Smooth muscle cell (in vitro differentiated cells): ENCODE measurements around the gene B3GALNT1. TPM values are rescaled to one million over a fixed set of nuclear protein-coding genes. Genes with fewer than 3 reads are reported as not detected.

Experiments
- DNase-seq: peaks from one replicate; lab custom pipeline; 2025; ENCODE audit not compliant: unreplicated experiment; lab: John Stamatoyannopoulos, UW
- H2AFZ ChIP-seq: fragments of 200-600 bp; sonication (generic); 2 replicates; pipeline ENCODE4 v1.6.0; 2016; ENCODE audit warnings: antibody characterized with exemption, low read depth, mild to moderate bottlenecking
- H3F3A ChIP-seq: fragments of 200-600 bp; sonication (generic); 2 replicates; pipeline ENCODE4 v1.6.0; 2017; ENCODE audit warnings: antibody characterized with exemption, low read depth
- H3K27ac ChIP-seq: fragments of 200-600 bp; sonication (generic); 2 replicates; pipeline ENCODE4 v1.5.1; 2016; ENCODE audit warnings: low read depth, mild to moderate bottlenecking
- H3K27me3 ChIP-seq: fragments of 200-600 bp; sonication (generic); 2 replicates; pipeline ENCODE4 v1.6.1; 2016; ENCODE audit warnings: low read depth, mild to moderate bottlenecking
- H3K36me3 ChIP-seq: fragments of 200-600 bp; sonication (generic); 2 replicates; pipeline ENCODE4 v1.5.1; 2016; ENCODE audit warnings: low read depth
- H3K4me1 ChIP-seq: fragments of 200-600 bp; sonication (generic); 2 replicates; pipeline ENCODE4 v1.5.1; 2016; ENCODE audit warnings: low read depth
- H3K4me2 ChIP-seq: fragments of 200-600 bp; sonication (generic); 2 replicates; pipeline ENCODE4 v1.6.0; 2016; ENCODE audit warnings: mild to moderate bottlenecking
- H3K4me3 ChIP-seq: fragments of 200-600 bp; sonication (generic); 2 replicates; pipeline ENCODE4 v1.5.1; 2016; ENCODE audit warnings: mild to moderate bottlenecking
- H3K79me2 ChIP-seq: fragments of 200-600 bp; sonication (generic); 2 replicates; pipeline ENCODE4 v1.6.0; 2016; ENCODE audit warnings: low read depth, mild to moderate bottlenecking
- H3K9ac ChIP-seq: fragments of 200-600 bp; sonication (generic); 2 replicates; pipeline ENCODE4 v1.6.0; 2016; ENCODE audit warnings: low read depth
- H3K9me3 ChIP-seq: fragments of 200-600 bp; sonication (generic); replicated peaks from 2 replicates; pipeline ENCODE4 v1.5.1; 2016; ENCODE audit warnings: low read depth
- H4K20me1 ChIP-seq: fragments of 200-600 bp; sonication (generic); 2 replicates; pipeline ENCODE4 v1.6.0; 2016; ENCODE audit warnings: low read depth
- WGBS: methylation state at CpG from one replicate; pipeline ENCODE4 v1.1.7; 2016; ENCODE audit warnings: low lambda C conversion rate; 5-methylcytosine and 5-hydroxymethylcytosine counted together
- polyA plus RNA-seq: library from polyadenylated mRNA; unstranded; fragments of >200 nt; fragmentation: Nextera tagmentation; extraction: Ambion mirVana; gene quantifications from 2 replicates; pipeline ENCODE4 v1.2.1, GENCODE V29; 2016
- total RNA-seq: library from RNA; depleted of rRNA; stranded (reverse); fragments of >200 nt; gene quantifications from 2 replicates; pipeline ENCODE4 v1.2.3, GENCODE V29; 2014
- TF ChIP-seq, protein P1 (sequence below): fragments of 200-600 bp; sonication (generic); IDR thresholded peaks from 2 replicates; pipeline ENCODE4 v1.5.1; 2017; ENCODE audit warnings: borderline replicate concordance, mild to moderate bottlenecking, antibody characterized with exemption; ENCODE audit not compliant: insufficient read depth, poor library complexity, severe bottlenecking

The B3GALNT1 gene
- total and polyA plus RNA-seq, 2 experiments from 2014 or later = 4.1 to 10.2 TPM

DNA sequence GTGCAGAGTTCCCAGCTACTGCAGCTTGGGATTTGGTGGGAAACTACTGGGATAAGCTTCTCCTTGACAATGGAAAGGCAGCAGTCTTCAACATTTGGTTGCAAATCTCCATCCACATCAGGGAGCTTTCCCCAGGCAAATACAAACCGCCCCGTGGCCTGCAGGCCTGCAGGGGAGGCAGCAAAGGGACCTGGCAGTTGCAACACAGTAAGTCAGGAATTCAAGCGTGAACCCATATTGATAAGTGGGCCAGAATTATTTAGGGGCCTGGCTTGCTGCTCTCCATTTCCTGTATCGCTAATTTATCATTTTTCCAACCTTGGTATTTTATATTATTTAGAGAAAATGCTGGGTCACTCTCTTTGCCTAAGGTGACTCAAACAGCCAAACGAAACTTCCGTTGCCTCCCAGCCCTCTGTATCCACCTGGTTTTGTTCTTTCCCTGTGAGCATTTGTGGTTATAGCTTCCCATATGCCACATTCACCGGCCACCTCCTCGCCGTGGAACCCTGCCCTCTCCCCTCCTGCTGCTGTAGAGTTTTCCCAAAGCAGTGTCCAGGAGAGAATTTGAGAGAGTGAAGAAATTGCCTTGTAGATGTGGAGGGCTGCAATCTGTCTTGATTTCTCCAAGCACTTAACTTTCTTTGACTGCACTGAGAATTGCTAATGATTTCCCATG, 34.8 kb downstream of the B3GALNT1 start:
- no peak overlapping the region for H2AFZ ChIP-seq
- no peak for DNase-seq
- H4K20me1 ChIP-seq = no peaks in the 10 kb centered on the region
- TF ChIP-seq, protein P1, sequence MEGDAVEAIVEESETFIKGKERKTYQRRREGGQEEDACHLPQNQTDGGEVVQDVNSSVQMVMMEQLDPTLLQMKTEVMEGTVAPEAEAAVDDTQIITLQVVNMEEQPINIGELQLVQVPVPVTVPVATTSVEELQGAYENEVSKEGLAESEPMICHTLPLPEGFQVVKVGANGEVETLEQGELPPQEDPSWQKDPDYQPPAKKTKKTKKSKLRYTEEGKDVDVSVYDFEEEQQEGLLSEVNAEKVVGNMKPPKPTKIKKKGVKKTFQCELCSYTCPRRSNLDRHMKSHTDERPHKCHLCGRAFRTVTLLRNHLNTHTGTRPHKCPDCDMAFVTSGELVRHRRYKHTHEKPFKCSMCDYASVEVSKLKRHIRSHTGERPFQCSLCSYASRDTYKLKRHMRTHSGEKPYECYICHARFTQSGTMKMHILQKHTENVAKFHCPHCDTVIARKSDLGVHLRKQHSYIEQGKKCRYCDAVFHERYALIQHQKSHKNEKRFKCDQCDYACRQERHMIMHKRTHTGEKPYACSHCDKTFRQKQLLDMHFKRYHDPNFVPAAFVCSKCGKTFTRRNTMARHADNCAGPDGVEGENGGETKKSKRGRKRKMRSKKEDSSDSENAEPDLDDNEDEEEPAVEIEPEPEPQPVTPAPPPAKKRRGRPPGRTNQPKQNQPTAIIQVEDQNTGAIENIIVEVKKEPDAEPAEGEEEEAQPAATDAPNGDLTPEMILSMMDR = no peak
- no peaks in the 10 kb centered on the region for H3K9me3 ChIP-seq
- H3K4me3 ChIP-seq = no peak overlapping the region
- no peaks in the 10 kb centered on the region for H3F3A ChIP-seq
- no peak overlapping the region for H3K4me2 ChIP-seq
- H3K36me3 ChIP-seq = no peaks in the 10 kb centered on the region
- no peaks in the 10 kb centered on the region for H3K27me3 ChIP-seq
- H3K9ac ChIP-seq = no peak overlapping the region
- H3K79me2 ChIP-seq = no peaks in the 10 kb centered on the region
- H3K4me1 ChIP-seq = no peaks in the 10 kb centered on the region
- 94% methylated on average over 9 of the region's 9 CpGs for WGBS
- no peak overlapping the region for H3K27ac ChIP-seq

DNA sequence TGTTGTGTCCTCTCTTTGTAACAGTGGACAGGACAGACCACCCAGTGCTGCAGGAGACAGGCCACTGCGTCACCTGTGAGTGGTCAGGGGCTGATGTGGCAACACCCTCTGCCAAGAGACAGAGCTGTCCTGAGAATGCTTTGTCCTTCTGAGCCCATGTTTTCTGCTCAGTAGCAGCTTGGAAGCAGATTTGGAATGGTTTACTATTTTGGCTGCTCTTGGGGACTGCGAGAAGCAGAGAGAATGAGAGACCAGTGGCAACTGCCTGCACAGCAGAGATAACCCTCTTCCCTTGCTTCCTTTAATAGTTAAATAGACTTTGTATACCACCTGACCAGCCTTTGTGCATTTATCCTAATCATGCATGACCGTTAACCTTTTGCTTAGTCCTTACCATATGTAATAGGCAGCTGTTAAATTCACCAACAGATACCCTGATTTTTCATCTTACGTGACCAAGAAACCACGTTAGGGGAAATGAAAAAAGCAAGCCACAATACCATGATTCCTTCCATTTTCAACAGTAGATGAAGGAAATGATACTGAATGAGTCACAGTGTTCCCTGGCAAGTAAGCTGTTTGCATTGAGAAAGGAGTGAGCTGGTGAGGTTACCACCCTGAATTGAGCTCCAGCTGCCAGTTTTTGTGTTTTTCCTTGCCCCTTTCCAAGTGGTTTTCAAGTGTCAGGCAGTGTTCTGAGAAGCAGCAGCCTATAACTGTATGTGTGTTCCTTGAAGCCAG, 35.5 kb downstream of the B3GALNT1 start:
- no peaks in the 10 kb centered on the region for H3K36me3 ChIP-seq
- DNase-seq = no peak
- H3K9ac ChIP-seq = no peak overlapping the region
- no peak overlapping the region for H3K27ac ChIP-seq
- no peak overlapping the region for H3K4me3 ChIP-seq
- no peak overlapping the region for H2AFZ ChIP-seq
- no peaks in the 10 kb centered on the region for H3K27me3 ChIP-seq
- H3K4me2 ChIP-seq = no peak overlapping the region
- 71% methylated on average over 5 of the region's 5 CpGs for WGBS
- no peaks in the 10 kb centered on the region for H4K20me1 ChIP-seq
- no peaks in the 10 kb centered on the region for H3K9me3 ChIP-seq
- TF ChIP-seq, protein P1 = no peak
- no peaks in the 10 kb centered on the region for H3K4me1 ChIP-seq
- no peaks in the 10 kb centered on the region for H3F3A ChIP-seq
- H3K79me2 ChIP-seq = no peaks in the 10 kb centered on the region

DNA sequence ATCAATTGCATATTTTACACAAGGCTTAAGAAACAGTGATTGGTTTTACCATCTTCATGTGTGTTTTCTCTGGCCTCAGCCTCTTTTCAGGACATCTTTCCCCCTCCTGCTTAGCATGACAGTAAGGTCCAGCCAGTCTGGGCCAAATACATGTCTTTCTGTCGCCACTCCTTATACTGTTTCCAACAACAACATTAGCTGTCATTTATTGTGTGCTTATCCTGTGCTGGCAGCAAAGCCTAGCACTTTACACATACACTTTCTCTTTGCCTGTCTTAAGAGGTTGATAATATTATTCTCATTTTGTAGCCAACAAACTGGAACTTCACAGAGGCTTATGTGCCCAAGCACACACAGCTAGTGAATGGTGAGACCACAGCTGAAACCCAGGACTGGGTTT, 37.8 kb downstream of the B3GALNT1 start:
- no peaks in the 10 kb centered on the region for H3K4me1 ChIP-seq
- no peak overlapping the region for H3K4me3 ChIP-seq
- H3K27me3 ChIP-seq = no peaks in the 10 kb centered on the region
- no peaks in the 10 kb centered on the region for H4K20me1 ChIP-seq
- H2AFZ ChIP-seq = no peak overlapping the region
- H3F3A ChIP-seq = no peaks in the 10 kb centered on the region
- H3K79me2 ChIP-seq = no peaks in the 10 kb centered on the region
- no peak for DNase-seq
- H3K9ac ChIP-seq = no peak overlapping the region
- whole genome bisulfite sequencing = 89% methylated on average over 1 of the region's 1 CpG
- no peak overlapping the region for H3K27ac ChIP-seq
- no peaks in the 10 kb centered on the region for H3K9me3 ChIP-seq
- H3K4me2 ChIP-seq = no peak overlapping the region
- TF ChIP-seq, protein P1 = no peak
- no peaks in the 10 kb centered on the region for H3K36me3 ChIP-seq
